NOMO-1 treated with dmso at 0.1 percent for 144 hours (cell line): ENCODE data around the gene OR9Q1.

Experiments used
- DNase-seq: peaks from one replicate; lab custom pipeline; 2025; ENCODE audit not compliant: unreplicated experiment; lab: John Stamatoyannopoulos, UW

OR9Q1 gene

GRCh38 chr11:58227956-58228615 is 204.4 kb downstream of the OR9Q1 start:
- no peak for DNase-seq
